H9 (cell line): ENCODE measurements around the gene NUP205. TPM values are rescaled to one million over a fixed set of nuclear protein-coding genes. Genes with fewer than 3 reads are reported as not detected.

ENCODE experiments used
- DNase-seq: peaks from one replicate; pipeline ENCODE4 v3.0.0-alpha.2; 2017
- H2AFZ ChIP-seq: one replicate; pipeline ENCODE4 v1.6.1; 2013; ENCODE audit warnings: mild to moderate bottlenecking, low read length, control low read depth, moderate library complexity
- H2AK5ac ChIP-seq: 2 replicates; pipeline ENCODE4 v1.6.1; 2013; ENCODE audit warnings: low read length, control low read depth, mixed read lengths; ENCODE audit not compliant: insufficient read length
- H2BK120ac ChIP-seq: one replicate; pipeline ENCODE4 v1.6.1; 2013; ENCODE audit warnings: low read depth, mild to moderate bottlenecking, low read length, control low read depth, inconsistent platforms; ENCODE audit not compliant: poor library complexity, severe bottlenecking
- H2BK12ac ChIP-seq: 2 replicates; pipeline ENCODE4 v1.6.1; 2013; ENCODE audit warnings: low read length, control low read depth, mixed read lengths, low read depth; ENCODE audit not compliant: insufficient read length
- H2BK15ac ChIP-seq: 2 replicates; pipeline ENCODE4 v1.6.1; 2013; ENCODE audit warnings: low read depth, low read length, control low read depth
- H2BK20ac ChIP-seq: one replicate; pipeline ENCODE4 v1.6.1; 2013; ENCODE audit warnings: low read depth, mild to moderate bottlenecking, low read length, control low read depth, inconsistent platforms; ENCODE audit not compliant: poor library complexity, severe bottlenecking
- H2BK5ac ChIP-seq: 2 replicates; pipeline ENCODE4 v1.6.1; 2013; ENCODE audit warnings: low read length, control low read depth, mixed read lengths; ENCODE audit not compliant: insufficient read length
- H3K14ac ChIP-seq: 2 replicates; pipeline ENCODE4 v1.6.1; 2013; ENCODE audit warnings: low read length, control low read depth; ENCODE audit not compliant: insufficient read depth
- H3K18ac ChIP-seq: 2 replicates; pipeline ENCODE4 v1.6.1; 2013; ENCODE audit warnings: low read depth, mild to moderate bottlenecking, mixed read lengths, low read length, control low read depth; ENCODE audit not compliant: insufficient read length
- H3K23ac ChIP-seq: 2 replicates; pipeline ENCODE4 v1.6.1; 2013; ENCODE audit warnings: low read length, control low read depth, mixed read lengths, low read depth; ENCODE audit not compliant: insufficient read length
- H3K23me2 ChIP-seq: 2 replicates; pipeline ENCODE4 v1.6.1; 2013; ENCODE audit warnings: low read depth, mild to moderate bottlenecking, mixed read lengths, low read length, control low read depth; ENCODE audit not compliant: insufficient read length, poor library complexity, severe bottlenecking
- H3K27ac ChIP-seq: 2 replicates; pipeline ENCODE4 v1.5.1; 2013; ENCODE audit warnings: low read length, control low read depth, mixed read lengths, low read depth; ENCODE audit not compliant: insufficient read length
- H3K27me3 ChIP-seq: 2 replicates; pipeline ENCODE4 v1.6.1; 2013; ENCODE audit warnings: low read length, control low read depth, inconsistent platforms; ENCODE audit not compliant: insufficient read depth
- H3K4ac ChIP-seq: 2 replicates; pipeline ENCODE4 v1.6.1; 2013; ENCODE audit warnings: low read depth, mild to moderate bottlenecking, control low read depth, inconsistent platforms, low read length, moderate library complexity
- H3K4me1 ChIP-seq: 2 replicates; pipeline ENCODE4 v1.6.1; 2013; ENCODE audit warnings: low read length, control low read depth, inconsistent platforms; ENCODE audit not compliant: insufficient read depth
- H3K4me2 ChIP-seq: 2 replicates; pipeline ENCODE4 v1.6.1; 2013; ENCODE audit warnings: low read length, control low read depth, mixed read lengths; ENCODE audit not compliant: insufficient read length, insufficient read depth
- H3K56ac ChIP-seq: 2 replicates; pipeline ENCODE4 v1.6.1; 2013; ENCODE audit warnings: low read depth, mild to moderate bottlenecking, mixed read lengths, low read length, control low read depth; ENCODE audit not compliant: insufficient read length
- H3K79me1 ChIP-seq: 2 replicates; pipeline ENCODE4 v1.6.1; 2013; ENCODE audit warnings: low read depth, mild to moderate bottlenecking, moderate library complexity, low read length, control low read depth, inconsistent platforms; ENCODE audit not compliant: insufficient read depth, poor library complexity, severe bottlenecking
- H3K79me2 ChIP-seq: 2 replicates; pipeline ENCODE4 v1.6.1; 2013; ENCODE audit warnings: low read length, control low read depth, inconsistent platforms; ENCODE audit not compliant: insufficient read depth
- H3K9ac ChIP-seq: 2 replicates; pipeline ENCODE4 v1.6.1; 2013; ENCODE audit warnings: low read length, control low read depth, mixed read lengths; ENCODE audit not compliant: insufficient read length; ENCODE audit errors: extremely low read depth
- H3K9me3 ChIP-seq: one replicate; pipeline ENCODE4 v1.6.1; 2013; ENCODE audit warnings: low read depth, low read length, inconsistent platforms; ENCODE audit not compliant: control insufficient read depth
- H3T11ph ChIP-seq: one replicate; pipeline ENCODE4 v1.6.1; 2013; ENCODE audit warnings: mild to moderate bottlenecking, low read length, control low read depth, inconsistent platforms
- H4K20me1 ChIP-seq: one replicate; pipeline ENCODE4 v1.6.1; 2013; ENCODE audit not compliant: control insufficient read depth, insufficient read length, insufficient read depth
- H4K5ac ChIP-seq: 2 replicates; pipeline ENCODE4 v1.6.1; 2013; ENCODE audit warnings: low read depth, mild to moderate bottlenecking, mixed read lengths, low read length, control low read depth; ENCODE audit not compliant: insufficient read length
- H4K8ac ChIP-seq: replicated peaks from 2 replicates; pipeline ENCODE4 v1.6.1; 2013; ENCODE audit warnings: low read length, control low read depth, mixed read lengths, low read depth; ENCODE audit not compliant: insufficient read length
- H4K91ac ChIP-seq: 2 replicates; pipeline ENCODE4 v1.6.1; 2013; ENCODE audit warnings: low read depth, mild to moderate bottlenecking, moderate library complexity, mixed read lengths, low read length, control low read depth; ENCODE audit not compliant: insufficient read length
- H3K27ac Mint-ChIP-seq, 3 experiments: 2 replicates in 2 of 3; 3 replicates in 1 of 3; pipeline ENCODE4 v1.8.0; 2020 to 2021; ENCODE audit warnings: mixed read lengths in 3 of 3, mild to moderate bottlenecking in 1 of 3, moderate library complexity in 1 of 3
- H3K27me3 Mint-ChIP-seq: 2 replicates; pipeline ENCODE4 v1.8.0; 2021; ENCODE audit warnings: low read depth, mild to moderate bottlenecking, moderate library complexity, mixed read lengths
- H3K36me3 Mint-ChIP-seq, 3 experiments: 2 replicates in 2 of 3; 3 replicates in 1 of 3; pipeline ENCODE4 v1.8.0; 2020 to 2021; ENCODE audit warnings: low read depth in 3 of 3, mixed read lengths in 3 of 3; ENCODE audit not compliant: insufficient read depth in 1 of 3
- H3K4me1 Mint-ChIP-seq, 2 experiments: 2 replicates each; pipeline ENCODE4 v1.8.0; 2020; ENCODE audit warnings: mixed read lengths in 2 of 2
- H3K4me3 Mint-ChIP-seq, 2 experiments: 2 replicates in 1 of 2; 3 replicates in 1 of 2; pipeline ENCODE4 v1.8.0; 2020 to 2021; ENCODE audit warnings: mild to moderate bottlenecking in 2 of 2, mixed read lengths in 2 of 2, moderate library complexity in 1 of 2
- H3K9me3 Mint-ChIP-seq, 2 experiments: 2 replicates in 1 of 2; 3 replicates in 1 of 2; pipeline ENCODE4 v1.8.0; 2020; ENCODE audit warnings: mild to moderate bottlenecking in 2 of 2, mixed read lengths in 2 of 2, moderate library complexity in 1 of 2
- CTCF ChIP-seq: fragments of 200-600 bp; sonication (generic); conservative IDR thresholded peaks from 3 replicates; pipeline ENCODE4 v1.8.0; 2021; ENCODE audit warnings: antibody characterized with exemption, mild to moderate bottlenecking
- WGBS: extraction: QIAGEN DNeasy Blood & Tissue Kit; methylation state at CpG from one replicate; pipeline ENCODE4 v1.1.7; 2013; ENCODE audit warnings: missing lambda C conversion rate, low lambda C conversion rate, mixed read lengths; ENCODE audit not compliant: insufficient read length; ENCODE audit errors: extremely low coverage; 5-methylcytosine and 5-hydroxymethylcytosine counted together
- total RNA-seq: library from RNA; stranded (reverse); gene quantifications from 2 replicates; pipeline ENCODE4 v1.2.1, GENCODE V29; 2021

The NUP205 gene
- total RNA-seq, 1 experiment from 2014 or later: 158 TPM

- no peaks in the 10 kb centered on the region for H3K9me3 Mint-ChIP-seq
- no peak overlapping the region for H2AK5ac ChIP-seq
- DNase-seq: no peak
- no peak overlapping the region for H2BK5ac ChIP-seq
- no peak for TF ChIP-seq CTCF
- no peak overlapping the region for H3K18ac ChIP-seq
- no peak overlapping the region for H3K4ac ChIP-seq
- H3K9ac ChIP-seq: no peak overlapping the region
- H3K36me3 Mint-ChIP-seq: peaks cover 27 to 77% (median 57%) of the 10 kb centered on the region in 3 experiments; a peak in 6 of 7 replicates
- H2AFZ ChIP-seq: no peak overlapping the region
- no peak overlapping the region for H3K56ac ChIP-seq
- H3K27me3 ChIP-seq: no peaks in the 10 kb centered on the region
- no peaks in the 10 kb centered on the region for H3K4me1 ChIP-seq
- H2BK20ac ChIP-seq: no peak overlapping the region
- no peaks in the 10 kb centered on the region for H3K9me3 ChIP-seq
- H2BK12ac ChIP-seq: no peak overlapping the region
- H4K8ac ChIP-seq: no peak overlapping the region
- WGBS: no CpG with 5 or more reads among the region's 7 CpGs
- H3K79me2 ChIP-seq: no peaks in the 10 kb centered on the region
- no peak overlapping the region for H2BK120ac ChIP-seq
- no peak overlapping the region for H4K91ac ChIP-seq
- no peaks in the 10 kb centered on the region for H3K79me1 ChIP-seq
- no peak overlapping the region for H3K27ac Mint-ChIP-seq
- no peak overlapping the region for H3K14ac ChIP-seq
- H3K23ac ChIP-seq: no peak overlapping the region
- H2BK15ac ChIP-seq: no peak overlapping the region
- H3K4me2 ChIP-seq: no peak overlapping the region
- no peaks in the 10 kb centered on the region for H3K27me3 Mint-ChIP-seq
- no peaks in the 10 kb centered on the region for H4K20me1 ChIP-seq
- no peaks in the 10 kb centered on the region for H3K23me2 ChIP-seq
- H3K27ac ChIP-seq: no peak overlapping the region
- H3K4me1 Mint-ChIP-seq: peaks cover 8 to 12% of the 10 kb centered on the region in 2 experiments
- H3K4me3 Mint-ChIP-seq: no peak overlapping the region
- no peak overlapping the region for H3T11ph ChIP-seq
- H4K5ac ChIP-seq: no peak overlapping the region
Observed at GRCh38 chr7:135648235-135648634, 90.5 kb downstream of the NUP205 start.
